HepG2 (cell line): Measurements from ENCODE around the gene ATP8B1. TPM values are rescaled to one million over a fixed set of nuclear protein-coding genes. Genes with fewer than 3 reads are reported as not detected.

Source experiments
- CENPBD1 ChIP-seq: sonication (generic); formaldehyde crosslinking; IDR thresholded peaks from 2 replicates; pipeline ENCODE4 v1.8.0; 2022; ENCODE audit warnings: missing genetic modification reagents, low read depth, mild to moderate bottlenecking, borderline replicate concordance
- HOXA7 ChIP-seq: sonication (generic); formaldehyde crosslinking; IDR thresholded peaks from 2 replicates; pipeline ENCODE4 v1.8.1; 2022; ENCODE audit warnings: mild to moderate bottlenecking, missing genetic modification reagents, moderate library complexity
- PATZ1 ChIP-seq: sonication (generic); formaldehyde crosslinking; IDR thresholded peaks from 2 replicates; pipeline ENCODE4 v1.4.0; 2020; ENCODE audit warnings: missing genetic modification reagents
- PRDM10 ChIP-seq: sonication (generic); formaldehyde crosslinking; IDR thresholded peaks from 2 replicates; pipeline ENCODE4 v1.4.0; 2020; ENCODE audit warnings: low read depth, missing genetic modification reagents
- ZNF550 ChIP-seq: sonication (generic); formaldehyde crosslinking; IDR thresholded peaks from 2 replicates; pipeline ENCODE4 v1.4.0; 2020; ENCODE audit warnings: mild to moderate bottlenecking, missing genetic modification reagents, borderline replicate concordance
- ZNF776 ChIP-seq: sonication (generic); formaldehyde crosslinking; IDR thresholded peaks from 2 replicates; pipeline ENCODE4 v1.4.0; 2020; ENCODE audit warnings: mild to moderate bottlenecking, missing genetic modification reagents
- ZNF780A ChIP-seq: sonication (generic); formaldehyde crosslinking; IDR thresholded peaks from 2 replicates; pipeline ENCODE4 v1.8.0; 2022; ENCODE audit warnings: mild to moderate bottlenecking, missing genetic modification reagents, moderate library complexity
- ZSCAN21 ChIP-seq: sonication (generic); formaldehyde crosslinking; IDR thresholded peaks from 2 replicates; pipeline ENCODE4 v1.8.0; 2022; ENCODE audit warnings: mild to moderate bottlenecking, missing genetic modification reagents, moderate library complexity, borderline replicate concordance
- polyA plus RNA-seq, 8 experiments: library from polyadenylated mRNA; depleted of rRNA in 3 of 8; stranded (reverse) in 7 of 8; unstranded in 1 of 8; fragments of >200 nt; fragmentation: Illumina TruSeq in 4 of 8; extraction: Trizol in 4 of 8; gene quantifications; 2 replicates each; pipeline versions ENCODE4 v1.2.1 to v1.2.3, GENCODE V29; 2011 to 2016; ENCODE audit warnings: low read depth in 4 of 8, missing spikeins in 1 of 8, mixed read lengths in 1 of 8; ENCODE audit not compliant: insufficient read depth in 1 of 8
- total RNA-seq, 5 experiments: library from RNA; depleted of rRNA; stranded (reverse); fragments of >200 nt; fragmentation: Illumina TruSeq; extraction: Trizol; gene quantifications; 2 replicates each; pipeline ENCODE4 v1.2.3, GENCODE V29; 2016; ENCODE audit warnings: low read depth in 1 of 5
- TF ChIP-seq, protein P1 (sequence below), 2 experiments: fragments of 450-650 bp in 1 of 2; sonication (generic) in 1 of 2; formaldehyde crosslinking in 1 of 2; IDR thresholded peaks; 2 replicates each; pipeline versions ENCODE4 v1.6.1 to v1.8.0; 2016 to 2022; ENCODE audit warnings: antibody characterized with exemption in 1 of 2, mild to moderate bottlenecking in 1 of 2, missing genetic modification reagents in 1 of 2
- TF ChIP-seq, protein P2 (sequence below): sonication (generic); formaldehyde crosslinking; IDR thresholded peaks from 2 replicates; pipeline ENCODE4 v1.5.0; 2020; ENCODE audit warnings: missing genetic modification reagents

Gene ATP8B1
- total and polyA plus RNA-seq, 2 of the 13 experiments (the other 11 are each of a cell fraction or from before 2014, with no cell fraction given), result 2.8 to 4.0 TPM

DNA sequence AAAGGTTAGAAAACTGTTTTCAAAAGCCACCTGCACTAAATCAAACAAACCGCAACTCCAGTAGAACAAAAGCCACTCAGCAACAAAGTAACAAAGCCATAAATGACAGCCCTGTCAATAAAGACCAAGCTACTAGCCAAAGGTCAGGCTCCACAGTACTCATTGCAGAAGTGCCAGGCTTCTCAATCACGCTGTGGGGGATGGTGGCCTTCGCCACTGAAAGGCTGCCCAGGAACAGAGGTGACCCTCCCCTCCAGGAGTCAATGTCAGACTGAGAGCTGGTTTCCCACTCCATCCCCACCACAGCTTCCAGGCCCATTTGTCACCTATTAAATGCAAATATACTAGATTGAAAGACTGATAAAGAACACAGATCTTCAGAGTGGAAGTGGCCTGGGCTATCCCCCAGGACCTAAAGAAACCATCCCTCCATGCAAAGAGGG lies 5.9 kb downstream of the ATP8B1 start (continued):
- TF ChIP-seq, protein P1, sequence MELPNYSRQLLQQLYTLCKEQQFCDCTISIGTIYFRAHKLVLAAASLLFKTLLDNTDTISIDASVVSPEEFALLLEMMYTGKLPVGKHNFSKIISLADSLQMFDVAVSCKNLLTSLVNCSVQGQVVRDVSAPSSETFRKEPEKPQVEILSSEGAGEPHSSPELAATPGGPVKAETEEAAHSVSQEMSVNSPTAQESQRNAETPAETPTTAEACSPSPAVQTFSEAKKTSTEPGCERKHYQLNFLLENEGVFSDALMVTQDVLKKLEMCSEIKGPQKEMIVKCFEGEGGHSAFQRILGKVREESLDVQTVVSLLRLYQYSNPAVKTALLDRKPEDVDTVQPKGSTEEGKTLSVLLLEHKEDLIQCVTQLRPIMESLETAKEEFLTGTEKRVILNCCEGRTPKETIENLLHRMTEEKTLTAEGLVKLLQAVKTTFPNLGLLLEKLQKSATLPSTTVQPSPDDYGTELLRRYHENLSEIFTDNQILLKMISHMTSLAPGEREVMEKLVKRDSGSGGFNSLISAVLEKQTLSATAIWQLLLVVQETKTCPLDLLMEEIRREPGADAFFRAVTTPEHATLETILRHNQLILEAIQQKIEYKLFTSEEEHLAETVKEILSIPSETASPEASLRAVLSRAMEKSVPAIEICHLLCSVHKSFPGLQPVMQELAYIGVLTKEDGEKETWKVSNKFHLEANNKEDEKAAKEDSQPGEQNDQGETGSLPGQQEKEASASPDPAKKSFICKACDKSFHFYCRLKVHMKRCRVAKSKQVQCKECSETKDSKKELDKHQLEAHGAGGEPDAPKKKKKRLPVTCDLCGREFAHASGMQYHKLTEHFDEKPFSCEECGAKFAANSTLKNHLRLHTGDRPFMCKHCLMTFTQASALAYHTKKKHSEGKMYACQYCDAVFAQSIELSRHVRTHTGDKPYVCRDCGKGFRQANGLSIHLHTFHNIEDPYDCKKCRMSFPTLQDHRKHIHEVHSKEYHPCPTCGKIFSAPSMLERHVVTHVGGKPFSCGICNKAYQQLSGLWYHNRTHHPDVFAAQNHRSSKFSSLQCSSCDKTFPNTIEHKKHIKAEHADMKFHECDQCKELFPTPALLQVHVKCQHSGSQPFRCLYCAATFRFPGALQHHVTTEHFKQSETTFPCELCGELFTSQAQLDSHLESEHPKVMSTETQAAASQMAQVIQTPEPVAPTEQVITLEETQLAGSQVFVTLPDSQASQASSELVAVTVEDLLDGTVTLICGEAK (IDR thresholded peaks at IDR 0.05), result no peak
- TF ChIP-seq, protein P1 (CRISPR knock-in tag; IDR thresholded peaks at IDR 0.05), result peak; percentile 88; the same call in 1 of the 2 replicates
- TF ChIP-seq ZSCAN21 (CRISPR knock-in tag), result peak; percentile 79
- no peak for TF ChIP-seq CENPBD1 (CRISPR knock-in tag)
- no peak for TF ChIP-seq ZNF776 (CRISPR knock-in tag)
- TF ChIP-seq PATZ1 (CRISPR knock-in tag), result peak; percentile 61
- TF ChIP-seq, protein P2, sequence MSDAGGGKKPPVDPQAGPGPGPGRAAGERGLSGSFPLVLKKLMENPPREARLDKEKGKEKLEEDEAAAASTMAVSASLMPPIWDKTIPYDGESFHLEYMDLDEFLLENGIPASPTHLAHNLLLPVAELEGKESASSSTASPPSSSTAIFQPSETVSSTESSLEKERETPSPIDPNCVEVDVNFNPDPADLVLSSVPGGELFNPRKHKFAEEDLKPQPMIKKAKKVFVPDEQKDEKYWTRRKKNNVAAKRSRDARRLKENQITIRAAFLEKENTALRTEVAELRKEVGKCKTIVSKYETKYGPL (CRISPR knock-in tag), result no peak
- TF ChIP-seq PRDM10 (CRISPR knock-in tag), result peak; percentile 50; the same call in 1 of the 2 replicates
- no peak for TF ChIP-seq ZNF550
- no peak for TF ChIP-seq ZNF780A
- no peak for TF ChIP-seq HOXA7 (CRISPR knock-in tag)
